G401.6 (cell line): ENCODE measurements around the gene GPR161.
"Not testable (repeated sequence)": the region's sequence is repeated elsewhere in the genome, so short reads cannot be mapped to it uniquely, and the experiment has no call there.

Source experiments
- FAIRE-seq: peaks from 2 replicates; lab custom pipeline; 2012; peaks lifted over from hg19 to GRCh38; lab: Jason Lieb, UNC

GPR161 gene

GRCh38 chr1:168086438-168086837, 50.3 kb downstream of the GPR161 start:
- FAIRE-seq = no peak

- no peak for FAIRE-seq
Measured at GRCh38 chr1:168085401-168085872, 51.3 kb downstream of the GPR161 start.

- no peak for FAIRE-seq
Measured at GRCh38 chr1:168084396-168085231, 52.1 kb downstream of the GPR161 start.

- no peak for FAIRE-seq
Measured at GRCh38 chr1:168083456-168084325, 53.0 kb downstream of the GPR161 start.

- FAIRE-seq = no peak
Measured at GRCh38 chr1:168082008-168082876, 54.5 kb downstream of the GPR161 start.

- no peak for FAIRE-seq
Measured at GRCh38 chr1:168081373-168082007, 55.2 kb downstream of the GPR161 start.

DNA sequence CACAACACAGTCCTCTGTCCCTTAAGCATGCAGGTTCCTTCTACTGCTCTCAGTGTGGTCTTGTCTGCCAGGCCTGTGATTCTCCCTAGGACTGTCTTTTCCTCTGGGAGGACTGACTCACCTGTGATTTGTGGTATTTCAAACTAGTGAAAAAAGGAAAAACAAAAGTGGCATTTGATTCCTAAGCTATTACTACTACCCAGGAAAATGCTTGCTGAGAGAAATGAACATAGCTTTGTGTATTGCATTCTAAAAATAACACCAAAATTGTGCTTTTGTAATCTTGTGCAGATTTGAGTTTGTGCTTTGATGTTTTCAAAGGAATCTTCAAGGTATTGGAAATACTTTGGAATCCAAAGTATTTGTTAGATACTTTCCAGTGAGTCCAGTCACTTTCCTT, 57.0 kb downstream of the GPR161 start:
- no peak for FAIRE-seq

GRCh38 chr1:168069384-168069783, 67.3 kb downstream of the GPR161 start:
- no peak for FAIRE-seq

GRCh38 chr1:168065506-168065905, 71.2 kb downstream of the GPR161 start:
- no peak for FAIRE-seq

GRCh38 chr1:168064216-168064615, 72.5 kb downstream of the GPR161 start:
- no peak for FAIRE-seq

- no peak for FAIRE-seq
Measured at GRCh38 chr1:168057921-168058320, 78.8 kb downstream of the GPR161 start.

DNA sequence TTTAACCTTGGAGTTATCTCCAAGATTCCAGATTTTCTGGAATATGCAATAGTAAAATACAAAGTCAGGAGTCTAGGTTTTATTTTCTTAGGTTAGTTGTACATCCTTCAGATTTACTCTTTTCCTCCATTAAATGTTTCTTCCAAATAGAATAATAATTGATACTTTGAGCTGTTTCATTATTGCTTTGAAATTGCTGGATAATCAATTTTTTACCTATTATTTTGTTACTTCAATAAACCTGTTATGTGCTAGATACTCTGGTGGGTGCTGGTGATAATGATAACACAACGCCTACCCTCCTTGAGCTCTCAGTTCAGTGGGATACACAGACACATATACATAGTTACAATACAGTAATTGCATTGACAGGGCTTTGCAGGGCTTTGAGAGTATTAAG, 79.4 kb downstream of the GPR161 start:
- FAIRE-seq = no peak

DNA sequence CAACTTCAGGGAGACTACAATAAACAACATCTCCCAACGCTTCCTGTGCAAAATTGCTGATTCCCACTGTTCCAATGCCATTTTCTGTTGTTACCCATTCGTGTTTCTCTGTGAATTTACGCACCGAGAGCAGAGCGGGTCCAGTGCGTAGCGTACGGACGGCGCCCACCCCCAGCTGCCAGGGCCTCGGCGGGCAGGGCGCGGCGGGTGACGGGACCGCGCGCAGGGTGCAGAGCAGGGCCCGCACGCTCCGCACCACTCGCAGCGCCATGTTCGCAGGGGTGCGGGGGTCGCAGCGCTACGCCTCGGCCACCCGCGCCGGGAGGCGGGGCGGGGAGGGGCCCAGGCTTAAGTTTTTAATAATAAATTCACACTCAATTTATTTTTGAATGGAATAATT, 80.6 kb downstream of the GPR161 start:
- FAIRE-seq = not testable (repeated sequence)

DNA sequence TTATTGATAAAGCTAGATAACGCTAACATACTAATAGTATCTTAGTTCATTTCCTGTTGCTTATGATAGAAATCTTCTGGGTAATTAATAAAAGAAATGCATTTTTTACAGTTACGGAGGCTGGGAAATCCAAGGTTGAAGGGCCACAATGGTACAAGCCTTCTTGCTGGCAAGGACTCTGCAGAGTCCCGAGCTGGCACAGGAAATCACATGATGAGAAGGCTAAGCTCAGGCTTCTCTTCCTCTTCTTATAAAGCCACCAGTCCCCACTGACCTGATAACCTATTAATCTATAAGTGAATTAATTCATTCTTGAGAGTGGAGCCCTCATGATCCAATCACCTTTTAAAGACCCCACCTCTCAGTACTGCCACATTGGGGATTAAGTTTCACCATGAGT, 82.6 kb downstream of the GPR161 start:
- FAIRE-seq = no peak

GRCh38 chr1:168053681-168054080, 83.0 kb downstream of the GPR161 start:
- FAIRE-seq = no peak

DNA sequence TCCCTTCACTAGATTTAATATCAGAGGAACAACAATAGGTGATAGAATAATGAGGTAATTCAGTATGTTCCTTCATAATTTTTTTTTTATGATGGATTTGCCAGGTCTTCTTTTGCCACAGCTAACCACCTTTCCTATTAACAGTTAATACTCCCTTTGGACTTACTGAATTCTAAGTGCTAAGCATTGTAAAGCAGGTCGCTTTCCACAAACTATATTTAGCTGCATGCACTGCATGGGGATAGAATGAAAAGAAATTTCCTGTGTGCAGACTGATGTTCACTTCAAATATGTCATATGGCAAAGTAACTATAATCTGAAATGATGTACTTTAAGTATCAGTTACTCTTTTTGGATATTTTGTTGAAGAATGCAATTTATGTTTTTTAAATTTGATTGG, 85.8 kb downstream of the GPR161 start:
- FAIRE-seq = no peak

- FAIRE-seq = no peak
Measured at GRCh38 chr1:168050307-168050706, 86.4 kb downstream of the GPR161 start.

- no peak for FAIRE-seq
Measured at GRCh38 chr1:168045311-168045710, 91.4 kb downstream of the GPR161 start.

DNA sequence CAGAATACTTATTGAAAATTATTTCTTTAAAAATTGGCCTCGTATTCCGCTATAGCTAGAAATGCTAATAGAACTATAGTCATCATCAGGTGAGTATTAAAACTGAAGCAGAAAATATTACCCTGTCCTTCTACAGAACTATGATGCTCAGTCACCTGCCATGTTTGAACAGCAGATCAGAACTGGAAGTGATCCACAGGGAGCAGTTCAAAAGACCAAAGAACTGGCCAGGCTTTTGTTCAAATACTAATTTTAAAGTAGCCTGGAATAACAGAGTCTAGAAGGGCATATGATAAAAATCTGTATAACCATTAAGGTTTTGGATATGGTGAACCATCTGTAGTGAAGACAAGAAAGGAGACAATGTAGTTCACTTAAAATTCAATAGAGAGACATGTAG, 94.4 kb downstream of the GPR161 start:
- FAIRE-seq = no peak

DNA sequence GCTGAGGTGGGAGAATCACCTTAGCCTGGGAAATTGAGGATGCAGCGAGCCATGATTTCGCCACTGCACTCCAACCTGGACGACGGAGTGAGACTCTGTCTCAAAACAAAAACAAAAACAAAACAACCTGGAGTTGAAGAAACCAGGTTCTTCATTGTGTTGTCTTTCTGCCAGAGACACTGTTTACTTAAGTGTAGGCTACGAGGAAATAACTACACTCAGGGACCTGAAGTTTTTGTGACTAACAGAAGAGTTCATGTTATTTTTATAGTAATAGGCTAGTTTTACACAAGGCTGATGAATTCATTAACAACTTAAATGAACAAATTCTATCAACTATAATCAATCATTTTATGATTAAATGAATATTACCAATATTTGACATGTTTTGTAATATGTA, 101.4 kb downstream of the GPR161 start:
- no peak for FAIRE-seq

DNA sequence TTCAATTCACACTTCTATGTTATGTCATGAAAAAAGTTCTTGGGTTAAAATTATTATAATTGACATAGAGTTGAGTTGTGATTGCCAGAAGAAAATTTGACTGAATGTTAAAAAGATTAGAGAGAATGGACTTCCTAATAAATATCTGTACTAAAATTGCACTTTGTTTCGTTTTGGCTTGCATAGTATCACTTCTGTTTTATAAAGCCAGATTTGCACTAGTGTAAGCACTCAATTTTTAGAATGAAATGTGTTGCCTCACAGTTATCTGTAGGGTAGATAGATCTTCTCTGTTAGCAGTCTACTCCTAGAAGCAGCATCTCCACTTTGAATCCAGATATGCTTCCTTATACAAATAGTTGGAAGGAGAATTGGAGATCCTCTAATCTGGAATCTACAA, 104.7 kb downstream of the GPR161 start:
- FAIRE-seq = no peak

- no peak for FAIRE-seq
Measured at GRCh38 chr1:168031627-168032026, 105.1 kb downstream of the GPR161 start.
